Ascending aorta (tissue), 2 donors: ENCODE measurements around the gene SRXN1. TPM values are rescaled to one million over a fixed set of nuclear protein-coding genes. Genes with fewer than 3 reads are reported as not detected.

Experiments
- DNase-seq, 2 donors: peaks; one replicate each; pipeline ENCODE4 v3.0.0-alpha.2; 2019; ENCODE audit warnings: low spot score in 2 of 2
- H3K27ac ChIP-seq, 2 donors: fragments of 200-600 bp; sonication (generic); one replicate each; pipeline ENCODE4 v1.5.1; 2016 to 2017; ENCODE audit warnings: mild to moderate bottlenecking in 1 of 2
- H3K27me3 ChIP-seq: fragments of 200-600 bp; sonication (generic); one replicate; pipeline ENCODE4 v1.5.1; 2017
- H3K36me3 ChIP-seq, 2 donors: fragments of 200-600 bp; sonication (generic); one replicate each; pipeline ENCODE4 v1.5.1; 2016
- H3K4me1 ChIP-seq, 2 donors: fragments of 200-600 bp; sonication (generic); one replicate each; pipeline ENCODE4 v1.5.1; 2016 to 2017; ENCODE audit warnings: mild to moderate bottlenecking in 1 of 2
- H3K4me3 ChIP-seq, 2 donors: fragments of 200-600 bp; sonication (generic); one replicate each; pipeline ENCODE4 v1.5.1; 2016 to 2017; ENCODE audit warnings: mild to moderate bottlenecking in 1 of 2
- H3K9me3 ChIP-seq, 2 donors: fragments of 200-600 bp; sonication (generic); one replicate each; pipeline ENCODE4 v1.5.1; 2016
- CTCF ChIP-seq, 3 experiments: fragments of 200-600 bp in 2 of 3; fragments of 450-650 bp in 1 of 3; sonication (generic) in 2 of 3; IDR thresholded peaks; one replicate each; pipeline ENCODE4 v1.5.1; 2016 to 2019; ENCODE audit warnings: antibody characterized with exemption in 3 of 3, mild to moderate bottlenecking in 1 of 3, moderate library complexity in 1 of 3
- intact Hi-C: fragments of 100-400 bp; cut with DNase I; formaldehyde crosslinking; loops from one replicate; pipeline ENCODE4 v1.15.1; 2023
- total RNA-seq: library from RNA; depleted of rRNA; stranded (reverse); fragments of >200 nt; gene quantifications from one replicate; pipeline ENCODE4 v1.1.0, GENCODE V29; 2016

Gene SRXN1
- total RNA-seq, 1 donor from 2014 or later = 28.8 TPM

DNA sequence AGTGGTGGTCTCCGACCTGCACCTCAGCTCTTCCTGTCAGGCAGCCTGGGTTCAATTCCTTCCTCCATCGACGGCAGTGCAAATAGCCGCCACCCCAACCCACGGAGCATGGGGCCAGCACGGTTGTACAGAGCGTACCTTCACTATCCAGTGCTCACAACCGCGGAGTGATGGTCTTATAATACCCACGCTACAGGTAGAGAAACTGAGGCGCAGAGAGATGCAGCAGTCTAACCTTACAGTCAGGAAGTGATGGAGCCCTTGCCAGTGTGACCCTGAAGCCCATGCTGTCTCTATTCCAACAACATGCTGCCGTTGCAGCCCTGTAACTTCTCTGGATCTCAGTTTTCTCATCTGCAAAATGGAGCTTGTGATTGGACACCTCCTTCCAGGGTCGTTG lies 11.6 kb upstream of the SRXN1 start:
- TF ChIP-seq CTCF (IDR thresholded peaks at IDR 0.05) = no peak
- H3K4me3 ChIP-seq = no peak overlapping the region
- H3K27me3 ChIP-seq = peaks cover 24% of the 10 kb centered on the region
- intact Hi-C loops = no loop called here
- no peak for DNase-seq
- no peak overlapping the region for H3K27ac ChIP-seq
- no peaks in the 10 kb centered on the region for H3K36me3 ChIP-seq
- H3K9me3 ChIP-seq = no peaks in the 10 kb centered on the region
- H3K4me1 ChIP-seq = no peaks in the 10 kb centered on the region

- H3K9me3 ChIP-seq = no peaks in the 10 kb centered on the region
- no peak for TF ChIP-seq CTCF (IDR thresholded peaks at IDR 0.05)
- H3K4me1 ChIP-seq = no peaks in the 10 kb centered on the region
- no peak overlapping the region for H3K4me3 ChIP-seq
- no peaks in the 10 kb centered on the region for H3K36me3 ChIP-seq
- H3K27ac ChIP-seq = no peak overlapping the region
- H3K27me3 ChIP-seq = peaks cover 24% of the 10 kb centered on the region
- DNase-seq = no peak
- intact Hi-C loops = no loop called here
Measured at GRCh38 chr20:664151-664550, 11.2 kb upstream of the SRXN1 start.

- no peaks in the 10 kb centered on the region for H3K9me3 ChIP-seq
- no peak overlapping the region for H3K27ac ChIP-seq
- no peaks in the 10 kb centered on the region for H3K4me1 ChIP-seq
- no peak for DNase-seq
- H3K4me3 ChIP-seq = no peak overlapping the region
- intact Hi-C loops = no loop called here
- peaks cover 24% of the 10 kb centered on the region for H3K27me3 ChIP-seq
- no peak for TF ChIP-seq CTCF (IDR thresholded peaks at IDR 0.05)
- H3K36me3 ChIP-seq = no peaks in the 10 kb centered on the region
Measured at GRCh38 chr20:663315-664090, 10.5 kb upstream of the SRXN1 start.

- Histone ChIP-seq H3K27me3 (peaks cover 24% of the 10 kb centered on the region), H3K27ac (no peak overlapping the region), H3K9me3 (no peaks in the 10 kb centered on the region), H3K4me1 (no peaks in the 10 kb centered on the region), H3K36me3 (no peaks in the 10 kb centered on the region), H3K4me3 (no peak overlapping the region)
- intact Hi-C loops = no loop called here
- no peak for DNase-seq
- no peak for TF ChIP-seq CTCF (IDR thresholded peaks at IDR 0.05)
Measured at GRCh38 chr20:662277-663192, 9.5 kb upstream of the SRXN1 start.

DNA sequence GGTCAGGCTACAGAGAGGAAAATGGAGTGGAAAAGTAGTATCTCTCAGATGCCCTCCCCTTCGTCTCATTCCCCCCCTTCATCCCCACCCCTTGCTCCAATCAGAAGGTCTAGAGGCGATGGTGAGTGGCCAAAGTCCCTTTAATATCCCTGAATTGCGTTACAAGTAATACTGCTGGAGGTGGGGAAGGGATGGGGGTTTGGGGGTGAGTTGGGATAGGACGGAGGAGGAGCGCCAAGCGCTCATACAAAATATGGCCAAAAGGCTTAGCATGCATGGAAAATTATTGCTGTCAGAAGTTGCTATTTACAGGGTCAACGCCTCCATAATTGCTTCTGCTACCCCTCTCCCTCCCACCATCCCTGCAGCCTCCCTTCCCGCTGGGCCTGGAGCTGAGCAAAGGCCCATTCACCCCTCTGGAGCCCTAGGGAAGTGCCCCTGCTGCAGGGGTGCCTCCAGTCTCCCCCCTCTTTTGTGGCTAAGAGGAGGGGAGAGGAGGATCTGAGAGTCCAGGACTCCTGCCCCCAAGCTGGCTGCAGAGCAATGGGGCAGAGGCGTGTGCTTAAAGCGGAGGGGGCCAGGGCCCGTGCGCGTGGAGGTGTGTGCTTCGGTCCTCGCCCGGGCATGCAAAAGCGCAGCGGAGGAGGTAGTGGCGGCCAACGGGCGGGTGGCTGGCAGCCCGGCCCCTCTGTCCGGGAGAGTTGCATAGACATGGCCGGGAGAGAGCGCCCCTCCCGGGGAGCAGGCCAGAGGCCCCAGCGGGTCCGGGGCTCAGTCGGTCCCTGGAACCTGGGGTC lies 8.7 kb upstream of the SRXN1 start:
- Histone ChIP-seq H3K4me3 (no peak overlapping the region), H3K27me3 (peaks cover 24% of the 10 kb centered on the region), H3K9me3 (no peaks in the 10 kb centered on the region), H3K4me1 (no peaks in the 10 kb centered on the region), H3K27ac (no peak overlapping the region), H3K36me3 (no peaks in the 10 kb centered on the region)
- TF ChIP-seq CTCF (IDR thresholded peaks at IDR 0.05) = no peak
- intact Hi-C loops = no loop called here
- no peak for DNase-seq
